SJCRH30 (cell line): ENCODE data around the gene MYO7B. TPM values are rescaled to one million over a fixed set of nuclear protein-coding genes. Genes with fewer than 3 reads are reported as not detected.
A peak's percentile ranks its signal among the peaks of the same experiment; 100 is the strongest.

Experiments used
- DNase-seq, 2 experiments: peaks; one replicate each; pipeline ENCODE4 v3.0.0-alpha.2; 2015 to 2020
- H3K27ac ChIP-seq: fragments of 250-450 bp; sonication (Bioruptor Pico); 2 replicates; pipeline ENCODE4 v1.5.1; 2020; ENCODE audit warnings: mild to moderate bottlenecking, moderate library complexity
- H3K27me3 ChIP-seq: fragments of 250-450 bp; sonication (Bioruptor Pico); 2 replicates; pipeline ENCODE4 v1.5.1; 2020; ENCODE audit warnings: mild to moderate bottlenecking, moderate library complexity
- H3K36me3 ChIP-seq: fragments of 250-450 bp; sonication (Bioruptor Pico); 2 replicates; pipeline ENCODE4 v1.5.1; 2020; ENCODE audit warnings: mild to moderate bottlenecking, moderate library complexity
- H3K4me1 ChIP-seq: fragments of 250-450 bp; sonication (Bioruptor Pico); 2 replicates; pipeline ENCODE4 v1.5.1; 2020; ENCODE audit warnings: mild to moderate bottlenecking, moderate library complexity
- H3K4me3 ChIP-seq: fragments of 250-450 bp; sonication (Bioruptor Pico); 2 replicates; pipeline ENCODE4 v1.5.1; 2020; ENCODE audit warnings: mild to moderate bottlenecking, moderate library complexity
- H3K9me3 ChIP-seq: fragments of 250-450 bp; sonication (Bioruptor Pico); replicated peaks from 2 replicates; pipeline ENCODE4 v1.5.1; 2020; ENCODE audit warnings: mild to moderate bottlenecking, moderate library complexity
- total RNA-seq: library from RNA; depleted of rRNA; stranded (reverse); fragments of >200 nt; shearing (Covaris generic); gene quantifications from 2 replicates; pipeline ENCODE4 v1.2.3, GENCODE V29; 2014

Gene MYO7B
- total RNA-seq, 1 experiment from 2014 or later, result 3.7 TPM

DNA sequence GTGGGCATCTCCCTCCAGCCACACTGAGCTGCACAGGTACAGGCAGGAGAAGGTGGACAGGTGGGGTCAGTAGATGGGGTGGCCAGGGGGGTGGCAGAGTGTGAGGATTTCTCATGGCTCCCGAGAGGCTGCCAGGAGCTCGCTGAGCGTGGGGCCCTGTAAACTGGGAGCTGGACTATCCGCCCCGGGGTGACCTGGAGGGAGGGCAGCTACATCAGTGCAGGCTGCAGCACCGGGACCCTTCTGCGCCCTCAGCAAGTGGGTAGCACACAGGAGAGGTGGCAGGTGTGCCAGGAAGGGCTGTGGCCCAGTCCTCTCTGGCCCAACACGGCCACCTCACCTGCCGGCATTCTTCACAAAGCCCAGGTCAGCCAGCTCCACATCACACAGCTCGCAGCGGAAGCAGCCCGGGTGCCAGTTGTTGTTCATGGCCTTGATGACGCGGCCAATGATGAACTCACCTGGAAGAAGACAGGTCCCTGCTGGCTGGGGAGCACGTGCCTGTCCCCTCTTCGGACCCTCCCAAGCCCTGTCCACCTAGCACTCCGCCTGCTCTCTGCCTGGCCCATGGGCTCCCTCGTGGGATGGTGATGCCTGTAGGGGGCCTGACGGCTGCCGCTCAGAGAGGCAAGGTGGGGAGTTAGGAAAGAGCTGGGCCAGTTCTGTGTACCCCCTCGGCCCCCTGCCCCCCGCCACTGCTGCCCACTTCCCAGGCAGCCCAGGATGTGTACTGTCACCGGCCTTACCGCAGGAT, 118.8 kb downstream of the MYO7B start:
- Histone ChIP-seq H3K27me3 (no peaks in the 10 kb centered on the region), H3K27ac (no peak overlapping the region), H3K36me3 (no peaks in the 10 kb centered on the region), H3K4me3 (no peak overlapping the region), H3K9me3 (no peaks in the 10 kb centered on the region), H3K4me1 (peaks cover 13% of the 10 kb centered on the region)
- DNase-seq, result no peak

DNA sequence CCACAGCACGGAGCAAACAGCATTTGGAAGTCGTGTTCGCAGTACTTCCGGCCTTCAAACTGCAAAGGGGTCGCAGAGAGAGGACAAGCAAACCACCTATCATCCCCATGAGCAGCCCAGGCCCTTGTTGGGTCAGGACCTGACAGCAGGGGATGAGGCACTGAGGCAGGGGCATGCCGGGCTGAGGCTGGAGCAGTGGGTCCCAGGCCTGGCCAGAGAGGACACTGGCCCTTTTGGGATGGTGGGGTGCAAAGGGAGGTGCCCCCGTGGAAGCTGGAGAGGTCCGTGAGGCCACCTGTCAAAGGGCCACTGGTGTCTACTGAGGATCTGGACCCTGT, 119.3 kb downstream of the MYO7B start:
- H3K9me3 ChIP-seq, result no peaks in the 10 kb centered on the region
- no peaks in the 10 kb centered on the region for H3K27me3 ChIP-seq
- peaks cover 13% of the 10 kb centered on the region for H3K4me1 ChIP-seq
- no peaks in the 10 kb centered on the region for H3K36me3 ChIP-seq
- DNase-seq, result no peak
- H3K4me3 ChIP-seq, result no peak overlapping the region
- no peak overlapping the region for H3K27ac ChIP-seq

DNA sequence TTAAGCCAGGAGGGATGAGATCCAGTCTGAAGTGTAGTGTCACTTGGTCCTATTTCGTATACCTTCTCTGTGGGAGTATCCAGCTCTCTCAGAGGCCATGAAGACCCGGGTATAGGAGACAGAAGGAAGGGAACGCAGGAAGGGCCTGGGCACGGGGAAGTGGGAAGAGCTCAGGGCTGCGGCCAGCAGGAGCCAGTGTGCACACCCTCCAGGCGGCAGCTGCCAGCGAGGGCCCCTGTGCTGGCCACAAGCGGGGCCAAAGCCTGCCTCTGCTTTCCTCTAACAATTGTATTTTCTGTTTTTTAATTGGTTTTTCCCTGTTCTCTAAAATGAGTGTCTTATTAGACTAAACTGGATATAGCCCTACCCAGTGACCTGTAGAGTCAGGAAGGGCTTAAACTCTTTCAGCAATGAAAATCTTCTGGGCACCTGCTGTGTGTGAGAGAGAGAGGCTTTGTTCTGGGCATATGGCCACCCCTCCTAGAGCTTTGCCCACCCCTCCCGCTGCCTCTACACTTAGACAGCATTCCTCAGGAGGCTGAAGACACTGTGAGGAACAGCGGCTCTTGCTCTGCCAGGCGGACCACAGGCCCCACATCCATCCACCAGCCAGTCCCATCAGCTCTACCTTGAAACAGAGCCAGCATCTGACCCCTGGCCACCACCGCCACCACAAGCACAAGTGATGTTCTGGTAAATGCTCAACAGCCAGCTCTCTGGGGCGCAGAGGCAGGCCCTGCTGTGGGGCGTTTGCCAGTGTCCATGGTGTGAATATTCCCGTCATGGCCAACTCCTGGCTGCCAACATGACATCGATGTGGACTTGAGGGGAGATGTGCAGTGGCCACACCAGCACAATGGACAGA, 120.0 kb downstream of the MYO7B start:
- Histone ChIP-seq H3K9me3 (no peaks in the 10 kb centered on the region), H3K4me3 (no peak overlapping the region), H3K4me1 (peaks cover 13% of the 10 kb centered on the region), H3K36me3 (no peaks in the 10 kb centered on the region), H3K27ac (no peak overlapping the region), H3K27me3 (no peaks in the 10 kb centered on the region)
- peak in 1 of 2 experiments; percentile 49 for DNase-seq

DNA sequence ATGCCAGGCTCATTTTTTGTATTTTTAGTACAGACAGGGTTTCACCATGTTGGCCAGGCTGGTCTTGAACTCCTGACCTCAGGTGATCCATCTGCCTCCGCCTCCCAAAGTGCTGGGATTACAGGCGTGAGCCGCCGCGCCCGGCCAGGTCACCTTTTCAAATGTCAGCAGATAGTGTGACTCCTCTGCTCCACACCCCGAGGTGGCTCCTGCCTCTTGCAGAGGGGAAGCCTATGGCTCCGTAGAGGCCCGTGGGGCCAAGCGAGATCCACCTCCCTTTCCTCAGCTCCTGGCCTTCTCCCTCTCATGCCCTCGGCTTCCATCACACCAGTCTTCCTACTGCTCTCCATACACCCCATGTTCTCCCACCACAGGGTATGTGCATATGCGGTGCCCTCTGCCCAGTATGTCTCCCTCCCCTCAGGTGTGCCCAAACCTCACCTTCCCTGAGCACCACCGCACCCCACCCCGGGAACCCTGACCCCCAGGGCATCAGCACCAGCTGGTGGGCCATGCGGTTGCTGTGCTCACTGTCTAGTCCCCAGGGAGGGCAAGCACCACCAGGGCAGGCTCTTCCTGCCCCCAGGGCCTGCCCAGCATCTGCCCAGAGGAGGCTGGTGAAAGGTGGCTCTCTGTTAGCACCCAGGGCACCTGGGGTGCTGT, 121.2 kb downstream of the MYO7B start:
- Histone ChIP-seq H3K4me3 (no peak overlapping the region), H3K27ac (no peak overlapping the region), H3K36me3 (no peaks in the 10 kb centered on the region), H3K9me3 (no peaks in the 10 kb centered on the region), H3K4me1 (peaks cover 13% of the 10 kb centered on the region), H3K27me3 (no peaks in the 10 kb centered on the region)
- DNase-seq, result no peak

DNA sequence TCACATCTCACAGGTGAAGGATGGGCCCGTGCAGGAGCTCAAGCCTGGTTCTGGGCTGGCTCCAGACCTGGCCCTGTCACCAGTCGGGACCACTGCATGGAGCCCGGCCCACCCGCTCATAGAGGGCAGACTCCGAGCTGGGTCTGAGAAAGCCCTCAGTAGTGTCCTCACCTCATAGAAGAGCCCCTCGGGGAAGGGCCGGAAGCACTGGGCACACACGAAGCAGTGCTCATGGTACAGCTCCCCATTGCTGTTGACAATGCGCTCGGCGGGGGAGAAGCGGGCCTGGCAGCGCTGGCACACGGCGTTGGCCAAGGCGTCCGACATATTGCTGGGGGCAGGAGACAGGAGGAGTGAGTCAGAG, 121.7 kb downstream of the MYO7B start:
- H3K36me3 ChIP-seq, result no peaks in the 10 kb centered on the region
- peaks cover 13% of the 10 kb centered on the region for H3K4me1 ChIP-seq
- H3K9me3 ChIP-seq, result no peaks in the 10 kb centered on the region
- DNase-seq, result no peak
- H3K4me3 ChIP-seq, result no peak overlapping the region
- H3K27me3 ChIP-seq, result no peaks in the 10 kb centered on the region
- H3K27ac ChIP-seq, result no peak overlapping the region

DNA sequence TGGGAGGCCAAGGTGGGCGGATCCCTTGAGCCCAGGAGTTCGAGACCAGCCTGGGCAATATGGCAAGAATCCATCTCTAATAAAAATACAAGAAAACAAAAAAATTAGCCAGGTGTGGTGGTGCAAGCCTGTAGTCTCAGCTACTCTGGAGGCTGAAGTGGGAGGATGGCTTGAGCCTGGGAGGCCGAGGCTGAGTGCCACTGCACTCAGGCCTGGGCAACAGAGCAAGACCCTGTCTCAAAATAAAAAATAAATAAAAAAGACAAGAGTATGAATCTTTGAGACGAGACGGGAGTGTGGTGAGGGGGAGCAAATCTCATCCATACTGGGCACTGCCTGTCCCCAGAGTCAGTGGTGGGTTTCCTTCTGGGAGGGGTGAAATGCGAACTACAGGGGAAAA, 122.7 kb downstream of the MYO7B start:
- Histone ChIP-seq H3K4me1 (peaks cover 10% of the 10 kb centered on the region), H3K36me3 (no peaks in the 10 kb centered on the region), H3K4me3 (no peak overlapping the region), H3K27me3 (no peaks in the 10 kb centered on the region), H3K27ac (no peak overlapping the region), H3K9me3 (no peaks in the 10 kb centered on the region)
- no peak for DNase-seq

DNA sequence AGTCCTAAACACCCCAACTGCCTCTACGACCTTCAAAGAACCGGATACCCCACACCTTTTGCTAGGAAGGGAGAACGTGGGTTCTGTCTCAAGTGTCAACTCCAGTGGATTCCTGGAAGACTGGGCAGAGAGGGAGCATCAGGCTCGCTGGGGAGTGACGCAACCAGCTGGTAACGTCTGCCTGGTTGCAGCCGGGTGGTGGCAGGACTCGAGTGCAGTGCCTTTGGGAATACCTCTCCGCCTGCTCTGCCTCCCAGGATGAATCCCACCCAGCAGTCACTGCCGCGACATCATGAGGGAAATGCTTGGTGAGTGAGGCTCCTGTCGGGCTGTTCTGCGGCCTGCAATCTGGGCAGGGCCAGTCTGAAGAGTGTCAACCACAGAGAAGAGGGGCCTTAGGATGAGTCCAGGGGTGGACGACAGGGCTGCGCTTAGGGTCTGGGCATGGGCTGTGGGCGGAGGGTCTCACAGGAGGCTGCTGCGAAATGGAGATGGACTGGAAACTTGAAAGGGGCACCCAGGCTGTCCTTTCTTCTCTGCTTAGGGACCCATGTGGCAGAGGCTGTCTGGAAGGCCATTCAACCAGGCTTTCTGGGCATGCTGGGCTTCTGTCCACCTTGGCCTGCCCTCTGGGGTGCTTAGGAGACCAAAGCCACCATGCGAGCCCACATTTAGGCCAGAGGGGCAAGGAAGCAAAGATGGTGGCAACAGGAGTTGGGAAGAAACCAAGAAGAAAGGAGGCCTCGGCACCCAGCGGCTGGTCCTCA, 123.3 kb downstream of the MYO7B start:
- Histone ChIP-seq H3K4me1 (peaks cover 4% of the 10 kb centered on the region; the same call in 1 of the 2 replicates), H3K9me3 (no peaks in the 10 kb centered on the region), H3K4me3 (no peak overlapping the region), H3K27ac (no peak overlapping the region), H3K36me3 (no peaks in the 10 kb centered on the region), H3K27me3 (no peaks in the 10 kb centered on the region)
- DNase-seq, result peak; percentile 45 to 46

DNA sequence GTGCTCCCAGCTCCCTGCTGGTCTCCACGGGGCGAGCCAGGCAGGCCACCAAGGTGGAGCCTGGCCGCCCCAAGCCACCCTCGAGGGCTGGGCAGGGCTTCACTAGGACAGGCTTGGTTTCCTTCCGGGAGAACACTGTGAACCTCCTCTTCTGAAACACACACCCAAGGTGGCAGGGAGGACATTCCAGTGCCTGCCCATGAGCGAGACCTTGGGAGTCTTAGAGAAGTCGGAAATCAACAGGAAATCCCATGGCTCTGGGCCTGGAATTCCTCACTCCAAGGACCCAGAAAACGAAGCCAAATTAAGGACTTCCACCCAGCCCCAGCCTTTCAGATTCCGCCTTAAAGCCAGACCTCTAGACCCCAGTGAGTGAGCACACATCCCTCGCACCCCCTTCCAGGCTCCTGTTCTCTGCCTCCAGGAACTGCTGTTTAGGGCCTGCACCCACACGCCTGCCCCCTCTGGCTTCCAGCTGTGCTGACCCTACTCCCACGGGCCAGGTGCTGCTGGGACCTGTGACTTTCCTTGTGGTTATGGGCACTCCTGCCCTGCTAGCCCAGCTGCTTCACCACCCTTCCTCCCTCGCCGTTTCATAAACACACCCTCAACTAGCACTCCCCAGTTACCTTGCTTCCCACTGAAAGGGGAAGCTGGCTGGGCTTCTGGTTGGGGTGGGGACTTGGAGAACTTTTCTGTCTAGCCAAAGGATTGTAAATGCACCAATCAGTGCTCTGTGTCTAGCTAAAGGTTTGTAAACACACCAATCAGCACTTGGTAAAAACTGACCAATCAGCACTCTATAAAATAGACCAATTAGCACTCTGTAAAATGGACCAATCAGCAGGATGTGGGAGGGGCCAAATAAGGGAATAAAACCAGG, 124.2 kb downstream of the MYO7B start:
- no peak for DNase-seq

DNA sequence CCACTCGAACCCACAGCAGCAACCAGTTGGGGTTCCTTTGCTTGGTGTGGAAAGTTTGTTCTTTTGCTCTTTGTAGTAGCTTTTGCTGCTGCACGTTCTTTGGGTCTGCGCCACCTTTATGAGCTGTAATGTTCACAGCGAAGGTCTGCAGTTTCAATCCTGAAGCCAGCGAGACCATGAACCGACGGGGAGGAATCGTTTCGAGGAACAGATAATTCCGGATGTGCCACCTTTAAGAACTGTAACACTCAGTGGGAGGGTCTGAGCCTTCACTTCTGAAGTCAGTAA, 124.8 kb downstream of the MYO7B start:
- H3K4me1 ChIP-seq, result 0 out of 2 replicates have a peak, but pooled peaks cover 4% of the 10 kb centered on the region
- no peaks in the 10 kb centered on the region for H3K9me3 ChIP-seq
- H3K27me3 ChIP-seq, result no peaks in the 10 kb centered on the region
- no peak for DNase-seq
- no peaks in the 10 kb centered on the region for H3K36me3 ChIP-seq
- no peak overlapping the region for H3K4me3 ChIP-seq
- H3K27ac ChIP-seq, result no peak overlapping the region

More for the DNA sequence above, 124.2 kb downstream of the MYO7B start:
- no peak overlapping the region for H3K27ac ChIP-seq
- 0 out of 2 replicates have a peak, but pooled peaks cover 4% of the 10 kb centered on the region for H3K4me1 ChIP-seq
- H3K36me3 ChIP-seq, result no peaks in the 10 kb centered on the region
- no peak overlapping the region for H3K4me3 ChIP-seq
- no peaks in the 10 kb centered on the region for H3K27me3 ChIP-seq
- no peaks in the 10 kb centered on the region for H3K9me3 ChIP-seq

DNA sequence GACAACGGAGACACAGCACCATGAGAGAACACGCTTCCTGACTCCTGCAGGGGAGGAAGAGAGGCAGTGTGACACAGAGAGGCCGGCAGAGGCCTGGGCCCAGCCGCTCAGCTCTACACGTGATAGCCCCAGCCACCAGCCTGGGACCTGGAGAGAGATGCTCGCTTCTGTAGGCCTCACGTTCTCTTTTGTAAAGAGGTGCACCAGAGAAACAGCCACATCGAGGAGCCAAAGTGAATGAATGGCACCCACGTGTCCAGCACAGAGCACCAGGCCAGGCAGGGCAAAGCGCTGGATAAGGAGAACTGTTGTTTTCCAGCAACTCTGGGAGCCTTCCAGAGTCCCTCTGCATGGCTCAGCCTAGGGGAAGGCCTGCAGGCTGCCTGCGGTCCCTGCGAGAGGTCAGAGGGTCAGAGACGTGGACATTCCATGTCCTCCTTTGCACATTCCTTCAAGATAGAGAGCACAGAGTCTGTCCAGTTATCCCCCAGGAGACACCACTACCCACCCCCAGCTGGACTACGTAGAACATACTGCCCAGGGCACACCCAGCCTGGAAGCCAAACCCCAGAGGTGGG, 125.7 kb downstream of the MYO7B start:
- H3K27ac ChIP-seq, result no peak overlapping the region

DNA sequence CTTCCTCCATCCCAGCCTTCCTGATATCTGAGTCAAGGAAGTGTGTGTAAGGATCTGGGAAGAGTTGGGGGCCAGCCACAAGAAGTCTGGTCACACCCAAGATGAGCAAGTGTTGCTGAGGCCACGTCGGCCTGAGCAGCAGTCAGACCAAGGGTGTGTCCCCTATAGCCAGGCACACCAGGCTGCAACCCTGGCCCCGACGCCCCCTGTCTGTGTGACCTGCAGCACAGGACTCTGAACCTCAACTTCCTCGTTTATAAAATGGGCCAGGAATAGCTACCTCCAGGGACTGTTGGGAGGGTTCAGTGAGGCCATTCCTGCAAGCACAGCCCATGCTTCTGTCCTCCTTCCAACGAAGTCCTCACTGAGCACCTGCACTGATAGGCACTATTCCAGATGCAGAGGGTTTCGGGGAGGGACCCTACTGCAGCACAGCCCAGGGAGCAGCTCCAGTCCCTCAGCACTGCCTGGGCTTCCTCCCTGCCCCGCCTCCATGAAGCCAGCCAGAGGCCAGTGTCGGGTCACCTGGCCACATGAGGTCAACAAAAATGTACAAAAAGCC, 126.5 kb downstream of the MYO7B start:
- no peak overlapping the region for H3K4me3 ChIP-seq
- H3K4me1 ChIP-seq, result no peaks in the 10 kb centered on the region
- no peaks in the 10 kb centered on the region for H3K27me3 ChIP-seq
- H3K9me3 ChIP-seq, result no peaks in the 10 kb centered on the region; the same call in 1 of the 2 replicates
- no peaks in the 10 kb centered on the region for H3K36me3 ChIP-seq
- DNase-seq, result no peak
- no peak overlapping the region for H3K27ac ChIP-seq

More for the DNA sequence above, 125.7 kb downstream of the MYO7B start:
- DNase-seq, result no peak
- no peaks in the 10 kb centered on the region; the same call in 1 of the 2 replicates for H3K9me3 ChIP-seq
- H3K4me1 ChIP-seq, result no peaks in the 10 kb centered on the region
- no peaks in the 10 kb centered on the region for H3K36me3 ChIP-seq
- H3K4me3 ChIP-seq, result no peak overlapping the region
- H3K27me3 ChIP-seq, result no peaks in the 10 kb centered on the region

DNA sequence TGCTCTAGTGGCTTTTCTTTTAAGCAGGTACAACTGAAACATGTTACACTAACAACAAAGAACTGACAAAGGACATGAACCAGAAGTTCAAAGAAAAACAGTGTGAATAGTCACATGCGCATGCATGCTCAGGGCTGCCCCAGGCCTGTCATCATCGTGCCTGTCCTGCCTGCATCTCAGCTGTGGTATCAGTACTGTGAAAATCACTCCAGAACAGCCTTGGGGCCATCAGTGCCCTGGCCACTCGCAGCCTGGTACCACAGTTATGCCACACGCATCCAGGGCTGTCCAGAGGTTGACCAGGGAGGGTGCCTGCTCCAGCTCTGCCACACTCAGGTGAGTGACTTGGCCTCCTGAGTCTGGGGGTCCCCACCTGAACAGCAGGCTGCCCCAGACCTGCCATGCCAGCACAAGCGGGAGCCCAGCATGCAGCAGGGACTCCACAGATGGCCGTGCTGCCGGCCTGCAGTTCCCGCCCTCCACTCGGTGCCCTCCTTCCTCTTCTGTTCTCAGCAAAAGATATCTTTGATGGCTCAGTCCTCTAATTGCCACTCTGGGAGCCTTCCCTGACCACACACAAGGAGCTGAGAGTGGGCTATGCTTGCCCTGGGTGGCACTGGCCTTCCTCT, 127.6 kb downstream of the MYO7B start:
- H3K27me3 ChIP-seq, result no peaks in the 10 kb centered on the region
- H3K27ac ChIP-seq, result no peak overlapping the region
- no peak for DNase-seq
- H3K9me3 ChIP-seq, result peaks cover 3% of the 10 kb centered on the region; the same call in 1 of the 2 replicates
- no peaks in the 10 kb centered on the region for H3K4me1 ChIP-seq
- no peaks in the 10 kb centered on the region for H3K36me3 ChIP-seq
- H3K4me3 ChIP-seq, result no peak overlapping the region

DNA sequence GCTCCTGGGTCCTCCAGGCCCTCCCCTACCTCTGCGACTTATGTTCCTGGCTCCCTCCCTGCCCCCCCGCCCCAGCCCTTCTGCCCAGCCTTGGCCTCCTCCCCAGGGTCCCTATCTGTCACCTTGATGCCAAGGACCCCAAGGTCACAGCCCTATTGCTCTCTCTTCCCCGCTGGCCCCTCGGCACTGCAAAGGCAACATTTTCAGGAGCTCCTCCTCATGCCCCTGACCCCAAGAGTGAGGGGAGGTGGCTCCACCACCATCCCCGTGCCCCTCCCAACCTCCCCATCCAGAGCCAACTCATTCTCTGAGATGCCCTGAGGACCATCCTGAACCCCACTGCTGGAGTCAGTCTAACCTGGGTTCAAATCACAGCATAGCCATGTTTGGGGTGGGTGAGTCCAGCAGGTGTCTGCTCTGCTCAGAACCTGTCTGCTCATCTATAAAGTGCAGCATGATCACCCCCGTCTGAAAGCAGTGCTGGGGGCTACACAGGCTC, 128.1 kb downstream of the MYO7B start:
- DNase-seq, result no peak
- Histone ChIP-seq H3K4me3 (no peak overlapping the region), H3K4me1 (no peaks in the 10 kb centered on the region), H3K36me3 (no peaks in the 10 kb centered on the region), H3K9me3 (peaks cover 4% of the 10 kb centered on the region; the same call in 1 of the 2 replicates), H3K27ac (no peak overlapping the region), H3K27me3 (no peaks in the 10 kb centered on the region)
